Measurements from ENCODE around the gene AHCYL2.

Gene AHCYL2

GRCh38 chr7:129224251-129225205 is at the start of gene AHCYL2:
Gene AHCYL2 (plus strand): TSS chr7:129225030.
- peak; percentile 98 for DNase-seq

GRCh38 chr7:129176916-129177710 is 47.7 kb upstream of the AHCYL2 start:
- no peak for DNase-seq

GRCh38 chr7:129184981-129185670 is 39.7 kb upstream of the AHCYL2 start:
- no peak for DNase-seq

GRCh38 chr7:129186749-129187260 is 38.0 kb upstream of the AHCYL2 start:
- DNase-seq: no peak

- DNase-seq: no peak
These were observed 37.0 kb upstream of the AHCYL2 start for GRCh38 chr7:129187681-129188371.

- no peak for DNase-seq
These were observed 36.4 kb upstream of the AHCYL2 start, which contains the start of gene SMO for GRCh38 chr7:129188372-129188891. Gene SMO (plus strand): TSS chr7:129188633. CDS start chr7:129189152, 519 bp downstream.

- DNase-seq: no peak
These were observed 35.8 kb upstream of the AHCYL2 start for GRCh38 chr7:129188892-129189660.

GRCh38 chr7:129189661-129190310 is 35.0 kb upstream of the AHCYL2 start:
- no peak for DNase-seq

- no peak for DNase-seq
These were observed 33.6 kb upstream of the AHCYL2 start for GRCh38 chr7:129191272-129191671.

- no peak for DNase-seq
These were observed 30.9 kb upstream of the AHCYL2 start for GRCh38 chr7:129193892-129194291.

- DNase-seq: no peak
These were observed 27.1 kb upstream of the AHCYL2 start for GRCh38 chr7:129197771-129198170.

GRCh38 chr7:129199406-129199805 is 25.4 kb upstream of the AHCYL2 start:
- no peak for DNase-seq

GRCh38 chr7:129202058-129202777 is 22.6 kb upstream of the AHCYL2 start:
- no peak for DNase-seq

- no peak for DNase-seq
These were observed 21.6 kb upstream of the AHCYL2 start for GRCh38 chr7:129203050-129203741.

- no peak for DNase-seq
These were observed 19.6 kb upstream of the AHCYL2 start for GRCh38 chr7:129205126-129205818.

- no peak for DNase-seq
These were observed 18.6 kb upstream of the AHCYL2 start for GRCh38 chr7:129205987-129206785.

- DNase-seq: no peak
These were observed 16.2 kb upstream of the AHCYL2 start for GRCh38 chr7:129208667-129209066.
